ENCODE measurements around the gene INSR. TPM values are rescaled to one million over a fixed set of nuclear protein-coding genes. Genes with fewer than 3 reads are reported as not detected.
A peak's percentile ranks its signal among the peaks of the same experiment; 100 is the strongest.

Gene INSR
- total and polyA plus RNA-seq, 7 experiments from 2014 or later: 0.29 to 9.9 (median 2.7) TPM

GRCh38 chr19:7088999-7089398, 205.2 kb downstream of the INSR start:
- ChIA-PET CTCF (no interaction called here), POLR2A (interaction anchor here (0.6 to 1.1 kb wide), 2 partner anchors 13 to 1133 kb away, joined by 3 to 5 read pairs; no protein-coding TSS in a partner anchor)
- H3K36me3 ChIP-seq (ENCODE audit: control insufficient read depth in 2 of 3, insufficient read depth in 3 of 3, low read length in 3 of 3): peaks cover 4 to 20% (median 9%) of the 10 kb centered on the region in 3 experiments
- H3K9me3 Mint-ChIP-seq: peaks cover 3 to 90% (median 61%) of the 10 kb centered on the region in 11 donors
- H3K4me3 Mint-ChIP-seq: peak overlapping the region in 5 of 10 donors; percentile 35 to 62 (median 38)
- H3K4me3 ChIP-seq (ENCODE audit: low read length): peak overlapping the region; percentile 36
- H3K27me3 Mint-ChIP-seq: no peaks in the 10 kb centered on the region
- ATAC-seq: no peak
- peaks cover 2 to 5% of the 10 kb centered on the region in 2 donors for H3K4me1 ChIP-seq (ENCODE audit: control insufficient read depth in 2 of 2, insufficient read depth in 2 of 2, low read length in 2 of 2)
- no peak overlapping the region for H3K27ac Mint-ChIP-seq
- peaks cover 5 to 19% (median 7%) of the 10 kb centered on the region in 7 donors for H3K4me1 Mint-ChIP-seq
- intact Hi-C loops (cut with micrococcal nuclease): no loop called here
- H3K27ac ChIP-seq (ENCODE audit: low read depth, low read length): no peak overlapping the region
- H3K9me3 ChIP-seq (ENCODE audit: control insufficient read depth in 2 of 3, low read length in 3 of 3): peaks cover 12 to 81% (median 33%) of the 10 kb centered on the region in 3 experiments
- H3K36me3 Mint-ChIP-seq: peaks cover 0 to 41% (median 24%) of the 10 kb centered on the region in 5 donors
- no peak for DNase-seq
- H3K27me3 ChIP-seq (ENCODE audit: control insufficient read depth in 2 of 2, insufficient read depth in 2 of 2, low read length in 2 of 2): no peaks in the 10 kb centered on the region

GRCh38 chr19:7083076-7083956, 210.9 kb downstream of the INSR start:
- no peak overlapping the region for H3K27ac ChIP-seq (ENCODE audit: low read depth, low read length)
- peak overlapping the region; percentile 1 for H3K4me3 ChIP-seq (ENCODE audit: low read length)
- ChIA-PET POLR2A (interaction anchor here (0.6 to 3.4 kb wide), 6 partner anchors 12 to 718 kb away, joined by 3 to 23 read pairs (median 6); partner anchors contain the start of gene ZNF557), CTCF (no interaction called here)
- Mint-ChIP-seq H3K27ac (peak overlapping the region in 5 of 9 donors; percentile 1 to 75 (median 53)), H3K9me3 (peaks cover 6 to 96% (median 75%) of the 10 kb centered on the region in 11 donors), H3K4me3 (peak overlapping the region in 4 of 10 donors; percentile 9 to 60 (median 39)), H3K36me3 (peaks cover 18 to 78% (median 68%) of the 10 kb centered on the region in 5 donors), H3K27me3 (no peaks in the 10 kb centered on the region), H3K4me1 (peaks cover 0 to 12% (median 3%) of the 10 kb centered on the region in 7 donors)
- DNase-seq (peak in 2 of 9 donors; percentile 20 to 26), ATAC-seq (no peak)
- intact Hi-C loops (cut with micrococcal nuclease): loop anchor here (1.0 to 2.0 kb wide), 2 partner anchors 14 to 15 kb away; partner anchors contain the start of gene ZNF557 (in 1 of the 2)
- peaks cover 45 to 98% (median 66%) of the 10 kb centered on the region in 3 experiments for H3K9me3 ChIP-seq (ENCODE audit: control insufficient read depth in 2 of 3, low read length in 3 of 3)
- H3K27me3 ChIP-seq (ENCODE audit: control insufficient read depth in 2 of 2, insufficient read depth in 2 of 2, low read length in 2 of 2): no peaks in the 10 kb centered on the region
- peaks cover 59 to 76% (median 63%) of the 10 kb centered on the region in 3 experiments for H3K36me3 ChIP-seq (ENCODE audit: control insufficient read depth in 2 of 3, insufficient read depth in 3 of 3, low read length in 3 of 3)
- H3K4me1 ChIP-seq (ENCODE audit: control insufficient read depth in 2 of 2, insufficient read depth in 2 of 2, low read length in 2 of 2): no peaks in the 10 kb centered on the region

GRCh38 chr19:7078008-7078407, 216.2 kb downstream of the INSR start:
- ATAC-seq: no peak
- DNase-seq: peak in 1 of 9 donors; percentile 25
- no peak overlapping the region for H3K27ac ChIP-seq (ENCODE audit: low read depth, low read length)
- Mint-ChIP-seq H3K27ac (peak overlapping the region in 1 of 9 donors; percentile 19), H3K4me1 (peaks cover 0 to 8% (median 3%) of the 10 kb centered on the region in 7 donors), H3K4me3 (peak overlapping the region in 1 of 10 donors; percentile 18), H3K36me3 (peaks cover 26 to 96% (median 84%) of the 10 kb centered on the region in 5 donors), H3K9me3 (peaks cover 6 to 82% (median 56%) of the 10 kb centered on the region in 11 donors), H3K27me3 (no peaks in the 10 kb centered on the region)
- CTCF ChIA-PET: interaction anchor here (0.6 to 0.7 kb wide), 2 partner anchors 9 to 921 kb away, joined by 3 to 4 read pairs; no protein-coding TSS in a partner anchor
- H3K27me3 ChIP-seq (ENCODE audit: control insufficient read depth in 2 of 2, insufficient read depth in 2 of 2, low read length in 2 of 2): no peaks in the 10 kb centered on the region
- H3K9me3 ChIP-seq (ENCODE audit: control insufficient read depth in 2 of 3, low read length in 3 of 3): peaks cover 24 to 69% (median 40%) of the 10 kb centered on the region in 3 experiments
- no peak overlapping the region for H3K4me3 ChIP-seq (ENCODE audit: low read length)
- H3K36me3 ChIP-seq (ENCODE audit: control insufficient read depth in 2 of 3, insufficient read depth in 3 of 3, low read length in 3 of 3): peaks cover 73 to 98% (median 85%) of the 10 kb centered on the region in 3 experiments
- intact Hi-C loops (cut with micrococcal nuclease): no loop called here
- H3K4me1 ChIP-seq (ENCODE audit: control insufficient read depth in 2 of 2, insufficient read depth in 2 of 2, low read length in 2 of 2): no peaks in the 10 kb centered on the region
- POLR2A ChIA-PET: interaction anchor here (0.6 to 1.7 kb wide), 3 partner anchors 8 to 555 kb away, joined by 4 to 6 read pairs (median 5); partner anchors contain the start of gene ZNF557

GRCh38 chr19:7076151-7076550, 218.1 kb downstream of the INSR start:
- Histone ChIP-seq H3K27ac (ENCODE audit: low read depth, low read length) (no peak overlapping the region), H3K36me3 (ENCODE audit: control insufficient read depth in 2 of 3, insufficient read depth in 3 of 3, low read length in 3 of 3) (peaks cover 59 to 92% (median 73%) of the 10 kb centered on the region in 3 experiments), H3K9me3 (ENCODE audit: control insufficient read depth in 2 of 3, low read length in 3 of 3) (peaks cover 6 to 50% (median 25%) of the 10 kb centered on the region in 3 experiments), H3K4me1 (ENCODE audit: control insufficient read depth in 2 of 2, insufficient read depth in 2 of 2, low read length in 2 of 2) (peaks cover 0 to 3% of the 10 kb centered on the region in 2 donors), H3K4me3 (ENCODE audit: low read length) (no peak overlapping the region), H3K27me3 (ENCODE audit: control insufficient read depth in 2 of 2, insufficient read depth in 2 of 2, low read length in 2 of 2) (no peaks in the 10 kb centered on the region)
- H3K27ac Mint-ChIP-seq: no peak overlapping the region
- ATAC-seq: no peak
- peaks cover 6 to 17% (median 10%) of the 10 kb centered on the region in 7 donors for H3K4me1 Mint-ChIP-seq
- H3K27me3 Mint-ChIP-seq: no peaks in the 10 kb centered on the region
- ChIA-PET CTCF (no interaction called here), POLR2A (interaction anchor here (1.4 kb wide), 1 partner anchor 23 kb away, joined by 5 read pairs; no protein-coding TSS in a partner anchor)
- DNase-seq: no peak
- H3K36me3 Mint-ChIP-seq: peaks cover 26 to 90% (median 76%) of the 10 kb centered on the region in 5 donors
- no peak overlapping the region for H3K4me3 Mint-ChIP-seq
- intact Hi-C loops (cut with micrococcal nuclease): no loop called here
- H3K9me3 Mint-ChIP-seq: peaks cover 4 to 63% (median 51%) of the 10 kb centered on the region in 11 donors

GRCh38 chr19:7074705-7075282, 219.4 kb downstream of the INSR start:
- peak overlapping the region in 1 of 9 donors; percentile 48 for H3K27ac Mint-ChIP-seq
- peaks cover 7 to 30% (median 16%) of the 10 kb centered on the region in 7 donors for H3K4me1 Mint-ChIP-seq
- Histone ChIP-seq H3K4me1 (ENCODE audit: control insufficient read depth in 2 of 2, insufficient read depth in 2 of 2, low read length in 2 of 2) (peaks cover 7 to 9% of the 10 kb centered on the region in 2 donors), H3K27ac (ENCODE audit: low read depth, low read length) (no peak overlapping the region), H3K27me3 (ENCODE audit: control insufficient read depth in 2 of 2, insufficient read depth in 2 of 2, low read length in 2 of 2) (no peaks in the 10 kb centered on the region), H3K4me3 (ENCODE audit: low read length) (no peak overlapping the region), H3K9me3 (ENCODE audit: control insufficient read depth in 2 of 3, low read length in 3 of 3) (peaks cover 0 to 36% (median 11%) of the 10 kb centered on the region in 3 experiments), H3K36me3 (ENCODE audit: control insufficient read depth in 2 of 3, insufficient read depth in 3 of 3, low read length in 3 of 3) (peaks cover 52 to 86% (median 61%) of the 10 kb centered on the region in 3 experiments)
- POLR2A ChIA-PET: interaction anchor here (0.7 kb wide), 1 partner anchor 1376 kb away, joined by 4 read pairs; no protein-coding TSS in a partner anchor
- peaks cover 4 to 50% (median 39%) of the 10 kb centered on the region in 11 donors for H3K9me3 Mint-ChIP-seq
- H3K27me3 Mint-ChIP-seq: no peaks in the 10 kb centered on the region
- CTCF ChIA-PET: no interaction called here
- peaks cover 26 to 83% (median 65%) of the 10 kb centered on the region in 5 donors for H3K36me3 Mint-ChIP-seq
- intact Hi-C loops (cut with micrococcal nuclease): no loop called here
- no peak overlapping the region for H3K4me3 Mint-ChIP-seq
- ATAC-seq (no peak), DNase-seq (no peak)

- H3K4me3 ChIP-seq (ENCODE audit: low read length): no peak overlapping the region
- peaks cover 7 to 63% (median 44%) of the 10 kb centered on the region in 5 donors for H3K36me3 Mint-ChIP-seq
- H3K9me3 Mint-ChIP-seq: peaks cover 0 to 27% (median 16%) of the 10 kb centered on the region in 11 donors
- H3K27ac ChIP-seq (ENCODE audit: low read depth, low read length): no peak overlapping the region
- ChIA-PET POLR2A (interaction anchor here (1.2 to 1.7 kb wide), 2 partner anchors 14 to 20 kb away, joined by 3 to 4 read pairs; no protein-coding TSS in a partner anchor), CTCF (no interaction called here)
- peaks cover 32 to 69% (median 40%) of the 10 kb centered on the region in 3 experiments for H3K36me3 ChIP-seq (ENCODE audit: control insufficient read depth in 2 of 3, insufficient read depth in 3 of 3, low read length in 3 of 3)
- peak overlapping the region in 5 of 9 donors; percentile 27 to 75 (median 38) for H3K27ac Mint-ChIP-seq
- peaks cover 7 to 43% (median 21%) of the 10 kb centered on the region in 7 donors for H3K4me1 Mint-ChIP-seq
- H3K27me3 ChIP-seq (ENCODE audit: control insufficient read depth in 2 of 2, insufficient read depth in 2 of 2, low read length in 2 of 2): no peaks in the 10 kb centered on the region
- ATAC-seq: no peak
- H3K4me1 ChIP-seq (ENCODE audit: control insufficient read depth in 2 of 2, insufficient read depth in 2 of 2, low read length in 2 of 2): peaks cover 14% of the 10 kb centered on the region in 2 donors
- intact Hi-C loops (cut with micrococcal nuclease): no loop called here
- no peak for DNase-seq
- H3K9me3 ChIP-seq (ENCODE audit: control insufficient read depth in 2 of 3, low read length in 3 of 3): peaks cover 0 to 14% (median 7%) of the 10 kb centered on the region in 3 experiments
- no peaks in the 10 kb centered on the region for H3K27me3 Mint-ChIP-seq
- H3K4me3 Mint-ChIP-seq: peak overlapping the region in 9 of 10 donors; percentile 21 to 81 (median 59)
Measured at GRCh38 chr19:7072541-7072940, 221.7 kb downstream of the INSR start.

Data from naive thymus-derived CD4-positive, alpha-beta T cell (primary cell).